Suppressor macrophage treated with lipopolysaccharide for 4 hours (primary cell): Measurements from ENCODE around the gene MRPL48.
"Not testable (repeated sequence)": the region's sequence is repeated elsewhere in the genome, so short reads cannot be mapped to it uniquely, and the experiment has no call there.

Source experiments
- DNase-seq: peaks from one replicate; pipeline ENCODE4 v3.0.0-alpha.2; 2020

The MRPL48 gene

GRCh38 chr11:73851046-73851764, 63.5 kb downstream of the MRPL48 start:
- no peak for DNase-seq

GRCh38 chr11:73852049-73852448, 64.4 kb downstream of the MRPL48 start:
- DNase-seq: no peak

GRCh38 chr11:73854680-73855079, 67.0 kb downstream of the MRPL48 start:
- no peak for DNase-seq

GRCh38 chr11:73856031-73856567, 68.4 kb downstream of the MRPL48 start:
- DNase-seq: no peak

- no peak for DNase-seq
These were observed 72.0 kb downstream of the MRPL48 start for GRCh38 chr11:73859671-73860070.

GRCh38 chr11:73860202-73860601, 72.5 kb downstream of the MRPL48 start:
- DNase-seq: no peak

- DNase-seq: no peak
These were observed 75.3 kb downstream of the MRPL48 start for GRCh38 chr11:73862986-73863385.

- DNase-seq: no peak
These were observed 78.5 kb downstream of the MRPL48 start for GRCh38 chr11:73866095-73866579.

GRCh38 chr11:73866586-73866996, 78.9 kb downstream of the MRPL48 start:
- DNase-seq: peak; percentile 5

- DNase-seq: no peak
These were observed 81.8 kb downstream of the MRPL48 start for GRCh38 chr11:73869332-73869949.

GRCh38 chr11:73870261-73870660, 82.6 kb downstream of the MRPL48 start:
- DNase-seq: no peak

- DNase-seq: no peak
These were observed 85.2 kb downstream of the MRPL48 start for GRCh38 chr11:73872749-73873357.

- no peak for DNase-seq
These were observed 87.7 kb downstream of the MRPL48 start for GRCh38 chr11:73875380-73875779.

- DNase-seq: no peak
These were observed 88.2 kb downstream of the MRPL48 start for GRCh38 chr11:73875840-73876239.

GRCh38 chr11:73876424-73877310, 89.0 kb downstream of the MRPL48 start, which contains the start of the genes COA4 and PAAF1:
Gene COA4, minus strand, starts transcription at chr11:73876846. Its CDS starts 3,468 bp downstream, at chr11:73873378.
Gene PAAF1, plus strand, starts transcription at chr11:73876999. Its CDS starts 23 bp downstream, at chr11:73877022.
- DNase-seq: peak; percentile 98

- DNase-seq: no peak
These were observed 91.1 kb downstream of the MRPL48 start for GRCh38 chr11:73878771-73879170.

- not testable (repeated sequence) for DNase-seq
These were observed 92.8 kb downstream of the MRPL48 start for GRCh38 chr11:73880449-73880848.

GRCh38 chr11:73883856-73884255, 96.2 kb downstream of the MRPL48 start:
- DNase-seq: no peak

- no peak for DNase-seq
These were observed 100.6 kb downstream of the MRPL48 start for GRCh38 chr11:73888244-73888643.

- no peak for DNase-seq
These were observed 101.3 kb downstream of the MRPL48 start for GRCh38 chr11:73889019-73889418.

- DNase-seq: no peak
These were observed 101.9 kb downstream of the MRPL48 start for GRCh38 chr11:73889536-73889935.

- no peak for DNase-seq
These were observed 105.4 kb downstream of the MRPL48 start for GRCh38 chr11:73893041-73893440.
